Calu3 (cell line): ENCODE measurements around the gene TEX264. TPM values are rescaled to one million over a fixed set of nuclear protein-coding genes. Genes with fewer than 3 reads are reported as not detected.
A peak's percentile ranks its signal among the peaks of the same experiment; 100 is the strongest.

Source experiments
- BruUV-seq: library from RNA; stranded (reverse); fragments of 400-500 nt; replicated peaks from 2 replicates; lab custom pipeline; 2021; lab: Mats Ljungman, UMichigan
- CTCF ChIA-PET: fragments of 300-600 bp; sonication (Branson Sonifier 250); formaldehyde crosslinking; loops from one replicate; lab custom pipeline; 2022; ENCODE audit warnings: antibody characterized with exemption; lab: Charles Lee
- DNase-seq: peaks from one replicate; pipeline ENCODE4 v3.0.0; 2022
- H3K27ac Mint-ChIP-seq: one replicate; pipeline ENCODE4 v1.8.0; 2022; ENCODE audit warnings: mixed read lengths; ENCODE audit not compliant: unreplicated experiment
- H3K27me3 Mint-ChIP-seq: one replicate; pipeline ENCODE4 v1.8.0; 2022; ENCODE audit warnings: mixed read lengths; ENCODE audit not compliant: unreplicated experiment
- H3K36me3 Mint-ChIP-seq: one replicate; pipeline ENCODE4 v1.8.0; 2022; ENCODE audit warnings: mild to moderate bottlenecking, moderate library complexity, mixed read lengths; ENCODE audit not compliant: insufficient read depth, unreplicated experiment
- H3K4me1 Mint-ChIP-seq: one replicate; pipeline ENCODE4 v1.8.0; 2022; ENCODE audit warnings: mild to moderate bottlenecking, low read depth, mixed read lengths; ENCODE audit not compliant: unreplicated experiment
- H3K4me3 Mint-ChIP-seq: one replicate; pipeline ENCODE4 v1.8.0; 2022; ENCODE audit warnings: mild to moderate bottlenecking, low read depth, moderate library complexity, mixed read lengths; ENCODE audit not compliant: unreplicated experiment
- H3K9me3 Mint-ChIP-seq: one replicate; pipeline ENCODE4 v1.8.0; 2022; ENCODE audit warnings: low read depth, mixed read lengths; ENCODE audit not compliant: unreplicated experiment
- intact Hi-C: fragments of 100-400 bp; cut with micrococcal nuclease; formaldehyde crosslinking; loops from one replicate; pipeline ENCODE4 v1.10.0; 2022; ENCODE audit not compliant: unreplicated experiment
- total RNA-seq: library from RNA; stranded (reverse); gene quantifications from 2 replicates; pipeline ENCODE4 v1.2.3, GENCODE V29; 2022
- TF ChIP-seq, protein P1 (sequence below): fragments of 200-600 bp; IDR thresholded peaks from one replicate; pipeline ENCODE4 v1.8.0; 2022; ENCODE audit warnings: antibody characterized with exemption; ENCODE audit not compliant: unreplicated experiment

TEX264 gene
- total RNA-seq, 1 experiment from 2014 or later: 37.0 TPM

GRCh38 chr3:51710631-51711351 is 39.7 kb downstream of the TEX264 start:
- CTCF ChIA-PET: no interaction called here
- peak; percentile 24 for DNase-seq
- Mint-ChIP-seq H3K27me3 (peaks cover 12% of the 10 kb centered on the region), H3K4me1 (no peaks in the 10 kb centered on the region), H3K36me3 (no peaks in the 10 kb centered on the region), H3K27ac (no peak overlapping the region), H3K9me3 (no peaks in the 10 kb centered on the region), H3K4me3 (no peak overlapping the region)
- no TSS peak for BruUV-seq
- TF ChIP-seq, protein P1, sequence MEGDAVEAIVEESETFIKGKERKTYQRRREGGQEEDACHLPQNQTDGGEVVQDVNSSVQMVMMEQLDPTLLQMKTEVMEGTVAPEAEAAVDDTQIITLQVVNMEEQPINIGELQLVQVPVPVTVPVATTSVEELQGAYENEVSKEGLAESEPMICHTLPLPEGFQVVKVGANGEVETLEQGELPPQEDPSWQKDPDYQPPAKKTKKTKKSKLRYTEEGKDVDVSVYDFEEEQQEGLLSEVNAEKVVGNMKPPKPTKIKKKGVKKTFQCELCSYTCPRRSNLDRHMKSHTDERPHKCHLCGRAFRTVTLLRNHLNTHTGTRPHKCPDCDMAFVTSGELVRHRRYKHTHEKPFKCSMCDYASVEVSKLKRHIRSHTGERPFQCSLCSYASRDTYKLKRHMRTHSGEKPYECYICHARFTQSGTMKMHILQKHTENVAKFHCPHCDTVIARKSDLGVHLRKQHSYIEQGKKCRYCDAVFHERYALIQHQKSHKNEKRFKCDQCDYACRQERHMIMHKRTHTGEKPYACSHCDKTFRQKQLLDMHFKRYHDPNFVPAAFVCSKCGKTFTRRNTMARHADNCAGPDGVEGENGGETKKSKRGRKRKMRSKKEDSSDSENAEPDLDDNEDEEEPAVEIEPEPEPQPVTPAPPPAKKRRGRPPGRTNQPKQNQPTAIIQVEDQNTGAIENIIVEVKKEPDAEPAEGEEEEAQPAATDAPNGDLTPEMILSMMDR: no peak
- intact Hi-C loops: no loop called here

DNA sequence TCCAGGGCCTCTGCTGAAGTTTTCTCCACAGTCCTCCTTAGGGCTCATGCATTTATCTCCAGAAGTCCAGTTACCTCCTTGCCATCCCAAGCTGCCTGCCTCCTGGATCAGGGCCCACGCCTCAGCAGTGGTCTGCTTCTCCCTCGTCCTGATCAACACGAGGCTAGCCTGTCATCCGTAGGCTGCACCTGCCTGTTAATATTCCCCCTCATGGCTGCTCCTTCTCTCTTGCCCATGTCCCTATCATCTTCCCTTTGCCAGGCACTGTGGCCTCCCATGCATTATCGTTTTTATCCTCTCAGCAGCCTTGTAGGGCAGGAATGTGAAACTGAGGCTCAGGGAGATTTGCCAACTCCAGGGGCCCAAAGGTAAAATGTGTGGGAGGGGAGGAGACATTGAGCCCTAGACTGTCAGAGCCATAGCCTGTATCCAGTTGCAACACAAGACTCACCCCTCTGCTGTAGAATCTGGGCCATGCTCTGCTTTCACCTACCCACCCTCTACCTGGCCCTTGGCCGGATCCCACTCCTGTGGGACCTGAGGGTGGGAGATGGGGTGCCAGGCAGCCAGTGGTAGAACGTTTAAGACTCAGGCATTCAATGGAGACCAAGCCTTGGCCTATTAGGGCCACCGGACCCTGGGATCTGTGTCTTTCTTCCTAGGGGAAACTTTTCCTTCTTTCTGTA is 40.4 kb downstream of the TEX264 start:
- H3K27ac Mint-ChIP-seq: no peak overlapping the region
- no peaks in the 10 kb centered on the region for H3K9me3 Mint-ChIP-seq
- TF ChIP-seq, protein P1: no peak
- no peaks in the 10 kb centered on the region for H3K4me1 Mint-ChIP-seq
- intact Hi-C loops: no loop called here
- CTCF ChIA-PET: no interaction called here
- no peak overlapping the region for H3K4me3 Mint-ChIP-seq
- no peak for DNase-seq
- H3K27me3 Mint-ChIP-seq: peaks cover 12% of the 10 kb centered on the region
- no TSS peak for BruUV-seq
- H3K36me3 Mint-ChIP-seq: no peaks in the 10 kb centered on the region

DNA sequence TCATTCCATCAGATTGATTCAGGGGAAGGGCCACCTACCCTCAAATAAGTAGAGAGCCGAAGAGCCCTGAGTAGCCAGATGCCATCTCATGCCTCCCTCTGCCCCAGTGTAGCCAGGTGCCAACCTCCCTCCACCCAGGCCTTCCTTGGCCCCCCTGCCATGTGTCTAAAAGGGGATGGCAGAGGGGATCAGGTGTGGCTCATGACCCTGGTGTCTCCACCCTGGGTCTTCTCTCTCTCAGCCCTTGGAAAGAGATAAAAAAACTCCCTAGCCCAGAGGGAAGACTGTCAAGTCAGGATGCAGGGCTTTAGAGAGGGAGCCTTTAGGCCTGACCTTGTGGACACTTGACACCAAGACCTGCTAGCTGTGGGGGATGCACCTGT is 41.0 kb downstream of the TEX264 start:
- CTCF ChIA-PET: no interaction called here
- intact Hi-C loops: no loop called here
- no peak for DNase-seq
- no TSS peak for BruUV-seq
- Mint-ChIP-seq H3K9me3 (no peaks in the 10 kb centered on the region), H3K4me3 (no peak overlapping the region), H3K36me3 (no peaks in the 10 kb centered on the region), H3K27ac (no peak overlapping the region), H3K4me1 (no peaks in the 10 kb centered on the region), H3K27me3 (peaks cover 12% of the 10 kb centered on the region)
- TF ChIP-seq, protein P1: no peak

DNA sequence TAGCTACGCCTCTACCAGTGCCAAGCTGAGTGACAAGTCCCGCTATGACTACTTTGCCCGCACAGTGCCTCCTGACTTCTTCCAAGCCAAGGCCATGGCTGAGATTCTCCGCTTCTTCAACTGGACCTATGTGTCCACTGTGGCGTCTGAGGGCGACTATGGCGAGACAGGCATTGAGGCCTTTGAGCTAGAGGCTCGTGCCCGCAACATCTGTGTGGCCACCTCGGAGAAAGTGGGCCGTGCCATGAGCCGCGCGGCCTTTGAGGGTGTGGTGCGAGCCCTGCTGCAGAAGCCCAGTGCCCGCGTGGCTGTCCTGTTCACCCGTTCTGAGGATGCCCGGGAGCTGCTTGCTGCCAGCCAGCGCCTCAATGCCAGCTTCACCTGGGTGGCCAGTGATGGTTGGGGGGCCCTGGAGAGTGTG is 41.5 kb downstream of the TEX264 start:
- DNase-seq: no peak
- intact Hi-C loops: no loop called here
- H3K27ac Mint-ChIP-seq: no peak overlapping the region
- H3K9me3 Mint-ChIP-seq: no peaks in the 10 kb centered on the region
- no TSS peak for BruUV-seq
- no peaks in the 10 kb centered on the region for H3K36me3 Mint-ChIP-seq
- TF ChIP-seq, protein P1: no peak
- H3K4me1 Mint-ChIP-seq: no peaks in the 10 kb centered on the region
- CTCF ChIA-PET: no interaction called here
- H3K4me3 Mint-ChIP-seq: no peak overlapping the region
- H3K27me3 Mint-ChIP-seq: peaks cover 12% of the 10 kb centered on the region
